H1 (cell line): ENCODE data around the gene RIPOR3. TPM values are rescaled to one million over a fixed set of nuclear protein-coding genes. Genes with fewer than 3 reads are reported as not detected.

Experiments used
- CTCF ChIA-PET: fragments of 300-600 bp; sonication (Branson Sonifier 250); formaldehyde crosslinking; loops from one replicate; lab custom pipeline; 2021; ENCODE audit not compliant: partially characterized antibody; lab: Charles Lee
- POLR2A ChIA-PET: fragments of 300-600 bp; sonication (Branson Sonifier 250); formaldehyde crosslinking; loops from one replicate; lab custom pipeline; 2021; ENCODE audit warnings: inconsistent platforms; ENCODE audit not compliant: partially characterized antibody; lab: Charles Lee
- DNase-seq, 2 experiments: peaks; one replicate each; pipeline versions ENCODE4 v3.0.0 to v3.0.0-alpha.2; 2010 to 2022; ENCODE audit warnings: low spot score in 2 of 2, low read depth in 1 of 2, mixed read lengths in 1 of 2
- FAIRE-seq: peaks from 2 replicates; lab custom pipeline; 2011; peaks lifted over from hg19 to GRCh38; lab: Jason Lieb, UNC
- H2AFZ ChIP-seq: 2 replicates; pipeline ENCODE4 v1.8.1; 2012; ENCODE audit warnings: low read length, inconsistent platforms
- H2AK5ac ChIP-seq: 2 replicates; pipeline ENCODE4 v1.6.1; 2013; ENCODE audit warnings: low read depth, low read length
- H2BK120ac ChIP-seq: replicated peaks from 2 replicates; pipeline ENCODE3; 2013; ENCODE audit warnings: low read depth, low read length, inconsistent platforms
- H2BK12ac ChIP-seq: 2 replicates; pipeline ENCODE4 v1.6.1; 2013; ENCODE audit warnings: low read depth, low read length
- H2BK15ac ChIP-seq: 2 replicates; pipeline ENCODE4 v1.6.1; 2013; ENCODE audit warnings: low read length
- H2BK20ac ChIP-seq: 2 replicates; pipeline ENCODE4 v1.6.1; 2013; ENCODE audit warnings: low read length
- H2BK5ac ChIP-seq: 2 replicates; pipeline ENCODE4 v1.6.1; 2013; ENCODE audit warnings: low read depth, low read length
- H3K14ac ChIP-seq: 2 replicates; pipeline ENCODE4 v1.6.1; 2013; ENCODE audit warnings: inconsistent platforms; ENCODE audit not compliant: insufficient read length
- H3K18ac ChIP-seq: 2 replicates; pipeline ENCODE4 v1.6.1; 2013; ENCODE audit warnings: low read length; ENCODE audit errors: extremely low read depth
- H3K23ac ChIP-seq: 2 replicates; pipeline ENCODE4 v1.6.1; 2013; ENCODE audit warnings: inconsistent platforms; ENCODE audit not compliant: insufficient read length
- H3K23me2 ChIP-seq: 2 replicates; pipeline ENCODE4 v1.6.1; 2013; ENCODE audit warnings: low read depth, low read length
- H3K27ac ChIP-seq: 2 replicates; pipeline ENCODE4 v1.6.1; 2011; ENCODE audit warnings: low read depth, low read length, inconsistent platforms
- H3K27me3 ChIP-seq, 4 experiments: replicated peaks in 1 of 4; 1 replicate in 1 of 4; 2 replicates in 3 of 4; pipeline versions ENCODE4 v1.6.1 to v1.8.1; 2011 to 2013; ENCODE audit warnings: low read length in 3 of 4, mild to moderate bottlenecking in 3 of 4, inconsistent platforms in 2 of 4, mixed read lengths in 2 of 4, moderate library complexity in 1 of 4; ENCODE audit not compliant: control insufficient read depth in 3 of 4, insufficient read depth in 3 of 4; ENCODE audit errors: extremely low read depth in 1 of 4
- H3K36me3 ChIP-seq, 4 experiments: 2 replicates each; pipeline versions ENCODE4 v1.6.1 to v1.8.1; 2011 to 2013; ENCODE audit warnings: mild to moderate bottlenecking in 4 of 4, low read length in 3 of 4, moderate library complexity in 2 of 4, control low read depth in 1 of 4, inconsistent platforms in 1 of 4; ENCODE audit not compliant: insufficient read depth in 4 of 4, control insufficient read depth in 2 of 4
- H3K4ac ChIP-seq: replicated peaks from 2 replicates; pipeline ENCODE3; 2013; ENCODE audit warnings: low read length, low read depth, mixed read lengths, inconsistent platforms; ENCODE audit not compliant: insufficient read length
- H3K4me1 ChIP-seq, 4 experiments: replicated peaks in 1 of 4; 1 replicate in 1 of 4; 2 replicates in 3 of 4; pipeline versions ENCODE4 v1.6.1 to v1.8.1; 2011 to 2013; ENCODE audit warnings: low read length in 3 of 4, inconsistent platforms in 2 of 4, mixed read lengths in 1 of 4; ENCODE audit not compliant: insufficient read depth in 4 of 4, control insufficient read depth in 3 of 4
- H3K4me2 ChIP-seq, 2 experiments: 2 replicates each; pipeline versions ENCODE4 v1.6.1 to v1.8.1; 2011 to 2013; ENCODE audit warnings: low read depth in 2 of 2, low read length in 2 of 2, control low read depth in 1 of 2, inconsistent platforms in 1 of 2, mild to moderate bottlenecking in 1 of 2; ENCODE audit not compliant: insufficient read depth in 1 of 2
- H3K4me3 ChIP-seq, 4 experiments: fragments of 200-600, 300-600 bp in 1 of 4; sonication (generic), shearing (Covaris generic), sonication (Bioruptor Twin) in 1 of 4; 2 replicates each; pipeline versions ENCODE4 v1.5.1 to v1.8.1; 2011 to 2016; ENCODE audit warnings: low read length in 4 of 4, low read depth in 3 of 4, control low read depth in 2 of 4, inconsistent platforms in 2 of 4, mild to moderate bottlenecking in 2 of 4, mixed read lengths in 1 of 4, moderate library complexity in 1 of 4; ENCODE audit not compliant: insufficient read depth in 2 of 4; ENCODE audit errors: extremely low read depth in 1 of 4
- H3K56ac ChIP-seq: replicated peaks from 2 replicates; pipeline ENCODE3; 2013; ENCODE audit warnings: low read depth, mild to moderate bottlenecking, mixed read lengths, low read length, inconsistent platforms; ENCODE audit not compliant: insufficient read length
- H3K79me1 ChIP-seq: 2 replicates; pipeline ENCODE4 v1.6.1; 2013; ENCODE audit warnings: low read depth, low read length, control low read depth
- H3K79me2 ChIP-seq, 2 experiments: 2 replicates each; pipeline versions ENCODE4 v1.6.1 to v1.8.1; 2012 to 2013; ENCODE audit warnings: low read length in 2 of 2, mild to moderate bottlenecking in 2 of 2, inconsistent platforms in 1 of 2; ENCODE audit not compliant: insufficient read depth in 2 of 2, control insufficient read depth in 1 of 2
- H3K9ac ChIP-seq, 4 experiments: replicated peaks in 1 of 4; 1 replicate in 1 of 4; 2 replicates in 3 of 4; pipeline versions ENCODE4 v1.6.1 to v1.8.1; 2011 to 2013; ENCODE audit warnings: low read depth in 3 of 4, low read length in 3 of 4, control low read depth in 2 of 4, mild to moderate bottlenecking in 2 of 4, moderate library complexity in 2 of 4, inconsistent platforms in 1 of 4; ENCODE audit errors: extremely low read depth in 1 of 4
- H3K9me3 ChIP-seq, 2 experiments: 2 replicates each; pipeline versions ENCODE4 v1.6.1 to v1.8.1; 2012 to 2013; ENCODE audit warnings: mild to moderate bottlenecking in 2 of 2, moderate library complexity in 2 of 2, control low read depth in 1 of 2, inconsistent platforms in 1 of 2, low read depth in 1 of 2, low read length in 1 of 2, mixed read lengths in 1 of 2; ENCODE audit not compliant: insufficient read depth in 2 of 2
- H4K20me1 ChIP-seq, 2 experiments: replicated peaks in 1 of 2; 2 replicates each; pipeline versions ENCODE3 to v1.8.1; 2011 to 2013; ENCODE audit warnings: inconsistent platforms in 2 of 2, low read length in 2 of 2, mild to moderate bottlenecking in 1 of 2; ENCODE audit not compliant: insufficient read depth in 2 of 2, control insufficient read depth in 1 of 2
- H4K5ac ChIP-seq: 2 replicates; pipeline ENCODE4 v1.6.1; 2013; ENCODE audit warnings: low read length, low read depth, mixed read lengths, inconsistent platforms; ENCODE audit not compliant: insufficient read length
- H4K8ac ChIP-seq: 2 replicates; pipeline ENCODE4 v1.8.0; 2013; ENCODE audit warnings: mild to moderate bottlenecking, moderate library complexity, low read length, inconsistent platforms; ENCODE audit not compliant: insufficient read depth; ENCODE audit errors: extremely low read depth
- H4K91ac ChIP-seq: replicated peaks from 2 replicates; pipeline ENCODE3; 2013; ENCODE audit warnings: low read length, mixed read lengths, inconsistent platforms; ENCODE audit not compliant: insufficient read length
- CBX5 ChIP-seq: fragments of 300-800, 300-1000 bp; sonication (generic); IDR thresholded peaks from 2 replicates; pipeline ENCODE4 v1.7.1; 2016; ENCODE audit warnings: antibody characterized with exemption, low read length, low read depth
- RXRA ChIP-seq: IDR thresholded peaks from 2 replicates; pipeline ENCODE4 v1.6.1; 2011; ENCODE audit warnings: low read depth, mild to moderate bottlenecking, low read length, moderate library complexity; ENCODE audit not compliant: insufficient read depth
- YY1 ChIP-seq: IDR thresholded peaks from 2 replicates; pipeline ENCODE4 v1.6.1; 2011; ENCODE audit warnings: low read depth, mild to moderate bottlenecking, low read length
- WGBS, 2 experiments: shearing (Covaris generic) in 1 of 2; methylation state at CpG; one replicate each; pipeline versions ENCODE4 v1.1.6 to v1.1.7; 2013 to 2015; ENCODE audit warnings: low lambda C conversion rate in 2 of 2, mixed read lengths in 2 of 2, inconsistent platforms in 1 of 2, low coverage in 1 of 2, missing lambda C conversion rate in 1 of 2; ENCODE audit not compliant: insufficient replicate concordance in 2 of 2, insufficient coverage in 1 of 2, insufficient read length in 1 of 2; ENCODE audit errors: extremely low coverage in 1 of 2, missing lambda C conversion rate in 1 of 2; 5-methylcytosine and 5-hydroxymethylcytosine counted together
- polyA plus RNA-seq, 7 experiments: library from polyadenylated mRNA; depleted of rRNA in 3 of 7; stranded (reverse) in 5 of 7; unstranded in 2 of 7; fragments of >200 nt in 5 of 7; fragments of 200-250 nt in 2 of 7; gene quantifications; 1 replicate in 5 of 7; 2 replicates in 1 of 7; 4 replicates in 1 of 7; pipeline versions ENCODE4 v1.2.1 to v1.2.3, GENCODE V29; 2011 to 2013; ENCODE audit warnings: missing spikeins in 2 of 7, mixed read lengths in 2 of 7
- total RNA-seq: library from RNA; stranded (reverse); fragmentation: NEBNext Ultra II Directional; extraction: Animal tissue kit (Norgen Biotek cat#: 25700); gene quantifications from 2 replicates; pipeline ENCODE4 v1.2.1, GENCODE V29; 2021

Gene RIPOR3
- total and polyA plus RNA-seq, 2 of the 8 experiments (the other 6 are each of a cell fraction or from before 2014, with no cell fraction given) = 3.6 to 4.5 TPM

DNA sequence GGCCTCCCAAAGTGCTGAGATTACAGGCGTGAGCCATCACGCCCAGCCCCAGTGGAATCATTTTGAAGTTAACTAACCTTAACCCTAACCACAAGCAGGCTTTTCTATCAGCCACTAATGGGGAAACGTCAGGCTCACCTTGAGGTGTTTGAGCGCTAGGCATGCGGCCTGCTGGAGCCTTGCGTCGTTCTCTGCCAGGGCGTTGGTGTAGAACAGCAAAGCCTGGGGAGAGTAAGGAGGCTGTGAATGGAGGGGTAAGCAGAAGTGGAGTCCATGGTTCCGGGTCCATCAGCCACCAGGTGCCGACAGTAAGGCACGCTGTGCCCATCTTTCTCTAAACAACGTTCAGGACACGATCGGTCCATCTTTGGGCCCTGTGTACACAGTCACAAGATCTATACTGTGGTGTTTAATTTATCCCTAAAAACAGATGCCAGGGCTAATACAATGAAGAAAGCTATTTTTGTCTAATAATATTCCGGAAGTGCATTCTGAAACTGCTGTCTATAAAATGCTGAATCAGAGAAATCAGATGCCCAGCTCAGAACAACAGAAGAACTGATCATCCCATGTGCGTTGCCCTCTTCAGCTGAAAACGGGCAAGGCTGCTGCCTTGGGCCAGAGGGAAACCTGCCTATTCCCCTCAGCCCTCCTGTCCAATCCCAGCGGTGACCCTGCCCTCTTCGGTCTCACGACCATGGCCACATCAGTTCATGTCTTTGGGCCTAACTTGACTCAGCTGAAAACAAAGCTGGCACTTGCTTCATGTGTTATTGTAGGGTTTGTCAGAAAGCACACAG is 101.6 kb downstream of the RIPOR3 start:
- Histone ChIP-seq H2BK120ac (no peak overlapping the region), H3K23me2 (no peaks in the 10 kb centered on the region; the same call in 1 of the 2 replicates), H2AK5ac (no peak overlapping the region), H3K79me1 (no peaks in the 10 kb centered on the region; the same call in 1 of the 2 replicates), H3K27ac (no peak overlapping the region), H3K36me3 (peaks cover 0 to 4% (median 1%) of the 10 kb centered on the region in 4 experiments; a peak in 2 of 8 replicates), H3K9ac (no peak overlapping the region), H2BK15ac (no peak overlapping the region), H4K91ac (no peak overlapping the region), H3K56ac (no peak overlapping the region), H4K20me1 (peaks cover 0 to 2% of the 10 kb centered on the region in 2 experiments), H3K18ac (no peak overlapping the region), H3K4ac (no peak overlapping the region), H4K8ac (no peak overlapping the region), H4K5ac (no peak overlapping the region), H3K27me3 (no peaks in the 10 kb centered on the region), H3K4me3 (no peak overlapping the region), H2BK5ac (no peak overlapping the region), H3K4me2 (no peak overlapping the region), H3K23ac (no peak overlapping the region), H2AFZ (no peak overlapping the region), H3K9me3 (no peaks in the 10 kb centered on the region), H2BK20ac (no peak overlapping the region), H2BK12ac (no peak overlapping the region), H3K4me1 (peaks cover 0 to 3% (median 0%) of the 10 kb centered on the region in 4 experiments; a peak in 2 of 7 replicates), H3K14ac (no peak overlapping the region), H3K79me2 (no peaks in the 10 kb centered on the region)
- DNase-seq = no peak
- FAIRE-seq = no peak
- TF ChIP-seq CBX5 (no peak), YY1 (no peak), RXRA (no peak)
- WGBS, 2 experiments = 94% methylated on average over 20 of the region's 20 CpGs; no CpG with 5 or more reads in 1 of the 2 experiments
- POLR2A ChIA-PET = interaction anchor here (0.6 kb wide), 1 partner anchor 383 kb away, joined by 3 read pairs; no protein-coding TSS in a partner anchor
- CTCF ChIA-PET = interaction anchor here (0.5 to 4.1 kb wide), 11 partner anchors 10 to 389 kb away, joined by 3 to 18 read pairs (median 4); no protein-coding TSS in a partner anchor
